HG03457 (cell line): ENCODE results near the gene CCN2.
"Not testable (repeated sequence)": the region's sequence is repeated elsewhere in the genome, so short reads cannot be mapped to it uniquely, and the experiment has no call there.

ENCODE experiments used
- ATAC-seq: cut with Tn5 transposase; IDR thresholded peaks from one replicate; pipeline ENCODE4 v1.9.1; 2021; ENCODE audit warnings: moderate number of reproducible peaks; ENCODE audit not compliant: unreplicated experiment

Gene CCN2

GRCh38 chr6:131911951-131912350 is 39.2 kb downstream of the CCN2 start:
- ATAC-seq: no peak

GRCh38 chr6:131910956-131911355 is 40.2 kb downstream of the CCN2 start:
- ATAC-seq: no peak

- ATAC-seq: no peak
Measured at GRCh38 chr6:131910219-131910589, 41.0 kb downstream of the CCN2 start.

- no peak for ATAC-seq
Measured at GRCh38 chr6:131909408-131910218, 41.6 kb downstream of the CCN2 start.

- not testable (repeated sequence) for ATAC-seq
Measured at GRCh38 chr6:131908787-131909186, 42.4 kb downstream of the CCN2 start.

- not testable (repeated sequence) for ATAC-seq
Measured at GRCh38 chr6:131903734-131904133, 47.4 kb downstream of the CCN2 start.

- not testable (repeated sequence) for ATAC-seq
Measured at GRCh38 chr6:131901326-131901873, 49.8 kb downstream of the CCN2 start.

GRCh38 chr6:131900231-131900630 is 50.9 kb downstream of the CCN2 start:
- ATAC-seq: no peak

GRCh38 chr6:131898718-131899117 is 52.5 kb downstream of the CCN2 start:
- no peak for ATAC-seq
